ENCODE measurements around the gene VEGFC.

The VEGFC gene, protein sequence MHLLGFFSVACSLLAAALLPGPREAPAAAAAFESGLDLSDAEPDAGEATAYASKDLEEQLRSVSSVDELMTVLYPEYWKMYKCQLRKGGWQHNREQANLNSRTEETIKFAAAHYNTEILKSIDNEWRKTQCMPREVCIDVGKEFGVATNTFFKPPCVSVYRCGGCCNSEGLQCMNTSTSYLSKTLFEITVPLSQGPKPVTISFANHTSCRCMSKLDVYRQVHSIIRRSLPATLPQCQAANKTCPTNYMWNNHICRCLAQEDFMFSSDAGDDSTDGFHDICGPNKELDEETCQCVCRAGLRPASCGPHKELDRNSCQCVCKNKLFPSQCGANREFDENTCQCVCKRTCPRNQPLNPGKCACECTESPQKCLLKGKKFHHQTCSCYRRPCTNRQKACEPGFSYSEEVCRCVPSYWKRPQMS

GRCh38 chr4:176792326-176793059 is at the start of gene VEGFC:
Gene VEGFC (minus strand): TSS chr4:176792922. CDS start chr4:176792311, 611 bp downstream.
- DNase-seq: peak; percentile 11

- DNase-seq: no peak
These were observed 49.0 kb upstream of the VEGFC start for GRCh38 chr4:176841711-176842112.

DNA sequence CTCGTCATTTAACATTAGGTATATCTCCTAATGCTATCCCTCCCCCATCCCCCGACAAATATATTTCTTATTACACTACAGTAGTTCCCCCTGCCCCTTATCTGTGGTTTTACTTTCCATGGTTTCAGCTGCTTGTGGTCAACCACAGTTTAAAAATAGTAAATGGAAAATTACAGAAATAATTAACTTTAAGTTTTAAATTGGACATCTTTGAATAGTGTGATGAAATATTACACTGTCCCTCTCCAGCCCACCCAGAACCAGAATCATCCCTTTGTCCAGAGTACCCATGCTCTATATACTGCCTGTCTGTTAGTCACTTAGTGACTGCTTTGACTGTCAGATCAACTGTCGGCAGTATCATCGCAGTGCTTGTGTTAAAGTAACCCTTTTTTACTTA is 47.4 kb upstream of the VEGFC start:
- DNase-seq: no peak

DNA sequence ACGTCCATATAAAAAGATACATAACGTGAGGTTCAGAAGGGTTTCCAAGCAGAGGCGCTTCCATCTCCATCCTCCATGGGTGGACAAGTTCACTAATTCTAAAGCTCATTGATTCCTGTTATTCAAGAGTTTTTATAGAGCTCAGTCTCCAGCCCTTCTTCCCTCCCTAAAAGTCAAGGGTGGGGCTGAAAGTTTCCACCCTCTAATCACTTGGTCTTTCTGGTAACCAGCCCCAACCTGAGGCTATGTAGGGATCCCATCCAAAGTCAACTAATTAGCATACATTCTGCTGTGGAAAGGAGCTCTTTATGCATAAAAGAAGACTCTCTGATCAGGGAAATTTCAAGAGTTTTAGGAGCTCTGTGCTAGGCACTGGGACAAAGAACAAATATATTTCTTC is 46.9 kb upstream of the VEGFC start:
- DNase-seq: no peak

GRCh38 chr4:176838601-176839433 is 46.1 kb upstream of the VEGFC start:
- DNase-seq: no peak

GRCh38 chr4:176837169-176837895 is 44.6 kb upstream of the VEGFC start:
- DNase-seq: no peak

DNA sequence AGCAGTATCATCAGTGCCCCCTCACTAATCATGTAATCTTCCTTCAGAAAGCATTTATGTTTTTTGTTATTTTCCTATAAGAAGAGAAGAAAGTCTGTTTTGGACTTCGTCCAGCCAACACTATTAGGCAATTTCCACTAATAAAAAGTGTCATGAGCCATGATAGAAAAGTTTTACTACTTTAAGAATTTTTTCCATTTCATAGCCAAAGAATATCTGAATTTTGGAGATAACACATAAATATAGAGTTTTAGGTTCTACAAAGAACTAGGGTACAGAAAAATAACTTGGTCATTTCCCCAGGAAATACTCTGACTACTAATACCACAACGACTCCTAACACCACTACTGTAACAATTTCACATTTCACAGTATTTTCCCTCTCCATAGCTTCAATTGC is 41.8 kb upstream of the VEGFC start:
- DNase-seq: no peak

DNA sequence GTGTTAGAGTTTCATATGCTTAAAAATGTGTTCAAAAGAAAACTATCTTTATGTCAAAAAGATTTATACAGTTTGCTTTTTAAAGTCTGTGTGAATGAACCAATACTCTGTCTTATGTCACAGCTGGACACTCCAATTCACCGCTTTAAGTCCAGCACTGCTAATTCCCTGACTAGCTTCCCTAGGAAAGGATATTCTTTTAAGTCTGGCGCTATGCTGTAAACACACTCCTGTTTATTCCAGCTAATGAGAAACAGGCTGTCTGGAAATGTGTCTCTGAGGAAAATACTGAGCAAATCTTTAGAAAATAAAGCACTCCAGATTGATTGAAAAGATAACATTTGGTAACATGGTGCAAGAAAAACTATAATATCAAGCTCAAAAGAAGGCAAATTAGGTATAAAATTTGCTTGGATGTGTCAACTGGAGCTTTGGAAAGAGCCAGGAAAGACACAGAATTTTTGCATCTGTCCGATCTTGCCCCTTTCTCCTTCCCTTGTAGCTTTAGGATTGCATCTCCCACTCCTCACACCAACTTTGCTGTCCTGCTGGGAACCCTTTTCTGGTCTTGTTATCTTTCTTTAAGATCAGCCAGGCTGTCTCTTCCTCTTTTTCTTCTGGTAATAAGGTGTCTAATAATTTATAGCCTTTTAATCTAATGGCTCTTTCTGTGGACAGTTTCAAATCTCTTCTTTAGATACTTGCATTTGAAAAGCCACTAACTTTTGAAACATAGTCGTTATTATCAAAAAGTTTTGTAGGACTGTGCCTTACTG is 40.9 kb upstream of the VEGFC start:
- no peak for DNase-seq

- DNase-seq: no peak
These were observed 38.2 kb upstream of the VEGFC start for GRCh38 chr4:176830971-176831370.

DNA sequence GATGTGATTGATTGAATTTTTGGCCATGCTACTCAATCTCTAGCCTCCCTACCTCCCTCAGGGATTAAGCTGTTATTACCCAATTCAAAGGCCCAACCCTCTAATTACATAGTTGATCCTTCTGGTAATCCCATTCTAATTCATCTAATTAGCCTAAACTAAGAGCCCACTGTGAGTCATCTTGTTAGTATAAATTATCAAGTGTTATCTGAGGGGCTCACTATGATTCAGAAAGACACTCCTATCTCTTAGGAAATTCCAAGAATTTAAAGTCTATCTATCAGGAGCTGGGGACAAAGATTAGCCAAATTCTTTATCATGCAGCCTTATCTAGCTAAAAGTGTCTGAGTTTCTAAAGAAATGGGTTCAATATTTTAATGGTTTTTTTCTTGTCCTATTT is 32.9 kb upstream of the VEGFC start:
- no peak for DNase-seq

DNA sequence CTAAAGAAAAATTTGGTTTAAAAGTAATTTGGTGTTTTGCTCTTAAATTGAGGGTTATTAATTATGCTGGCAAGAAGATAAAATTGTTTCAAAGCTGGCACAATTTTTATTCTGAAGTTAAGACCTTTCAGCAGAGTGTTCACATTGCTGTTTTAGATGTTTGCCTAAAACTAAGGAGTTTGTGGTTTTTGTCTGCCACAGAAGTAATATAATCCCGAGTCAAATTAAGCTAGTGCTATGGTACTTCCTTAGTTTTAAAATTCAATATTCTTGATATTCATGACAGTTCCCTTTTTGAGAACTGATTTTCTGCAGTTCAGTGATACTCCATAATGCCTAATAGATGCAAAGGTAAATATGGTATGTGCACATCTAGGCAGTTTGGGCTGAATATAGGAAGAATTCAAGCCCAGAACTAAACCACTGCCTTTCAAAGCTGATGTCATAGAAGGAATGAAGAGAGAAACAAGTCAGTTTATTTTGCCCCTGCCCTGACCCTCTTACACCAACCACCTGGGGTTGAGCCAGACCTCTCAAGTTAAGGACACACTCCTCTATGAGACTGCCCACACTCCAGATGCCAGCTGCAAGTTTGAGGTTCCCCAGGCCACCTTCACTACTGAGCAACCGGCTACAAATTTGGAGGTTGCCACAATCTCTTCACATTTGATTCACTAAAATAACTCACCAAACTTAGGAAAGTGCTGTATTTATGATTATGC is 32.1 kb upstream of the VEGFC start:
- no peak for DNase-seq

DNA sequence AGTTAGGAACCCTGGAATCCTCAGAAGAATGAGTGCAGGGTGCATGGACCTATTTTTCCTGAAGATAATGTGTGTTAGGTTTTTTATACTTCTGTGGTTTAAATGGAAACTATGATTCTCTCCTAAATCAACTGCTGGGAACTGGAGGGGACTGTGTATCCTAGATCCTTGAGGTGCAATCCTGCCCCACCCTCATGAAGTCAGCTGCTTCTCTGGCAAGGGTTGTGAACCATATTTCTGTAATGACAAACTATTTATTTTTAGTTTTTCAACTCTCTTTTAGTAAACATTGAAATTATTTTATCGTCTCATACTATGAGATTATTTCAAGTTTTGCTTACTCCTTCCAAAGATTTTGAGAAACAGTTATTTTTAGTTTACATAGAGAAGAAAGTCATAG is 25.8 kb upstream of the VEGFC start:
- no peak for DNase-seq

GRCh38 chr4:176817204-176817603 is 24.5 kb upstream of the VEGFC start:
- DNase-seq: no peak

DNA sequence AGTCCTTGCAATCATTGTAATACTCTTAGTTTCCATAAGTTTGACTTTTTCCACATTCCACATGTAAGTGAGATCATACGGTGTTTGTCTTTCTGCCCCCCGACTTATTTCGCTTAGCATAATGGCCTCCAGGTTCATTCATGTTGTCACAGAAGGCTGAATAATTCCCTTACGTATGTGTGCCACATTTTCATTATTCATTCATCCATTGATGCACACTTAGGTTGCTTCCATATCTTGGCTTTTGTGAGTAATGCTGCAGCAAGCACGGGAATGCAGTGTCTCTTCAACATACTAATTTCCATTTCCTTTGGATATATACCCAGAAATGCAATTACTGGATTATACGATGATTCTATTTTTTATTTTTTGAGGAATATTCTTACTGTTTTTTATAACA is 22.0 kb upstream of the VEGFC start:
- no peak for DNase-seq

- DNase-seq: no peak
These were observed 17.9 kb upstream of the VEGFC start for GRCh38 chr4:176810481-176811249.

DNA sequence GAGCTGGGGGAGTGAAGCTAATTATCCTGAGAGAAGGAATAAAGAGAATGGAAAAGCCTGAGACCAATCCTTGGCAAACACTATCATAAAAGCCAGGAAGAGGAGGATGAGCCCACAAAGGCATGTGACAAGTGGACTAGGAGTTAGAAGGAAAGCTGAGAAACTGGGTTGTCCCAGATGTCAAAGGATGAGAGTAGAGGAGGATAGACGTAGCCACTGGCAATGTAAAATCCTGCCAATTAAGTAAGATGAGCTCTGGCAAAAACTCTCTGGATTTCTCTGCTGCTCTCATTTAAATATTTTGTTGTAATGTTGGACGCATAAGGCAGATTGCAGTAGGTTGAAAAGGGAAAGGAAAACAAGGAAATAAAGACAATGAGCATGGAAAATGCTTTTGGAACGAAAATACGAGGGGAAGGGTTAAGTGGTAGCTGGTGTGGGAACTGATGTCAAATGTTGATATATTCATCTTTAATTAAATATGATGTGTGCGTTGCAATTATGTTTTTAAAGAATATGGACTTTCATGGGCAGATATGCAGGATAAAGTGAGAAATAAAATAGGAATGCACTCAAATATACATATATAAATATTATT is 14.2 kb upstream of the VEGFC start:
- DNase-seq: no peak

DNA sequence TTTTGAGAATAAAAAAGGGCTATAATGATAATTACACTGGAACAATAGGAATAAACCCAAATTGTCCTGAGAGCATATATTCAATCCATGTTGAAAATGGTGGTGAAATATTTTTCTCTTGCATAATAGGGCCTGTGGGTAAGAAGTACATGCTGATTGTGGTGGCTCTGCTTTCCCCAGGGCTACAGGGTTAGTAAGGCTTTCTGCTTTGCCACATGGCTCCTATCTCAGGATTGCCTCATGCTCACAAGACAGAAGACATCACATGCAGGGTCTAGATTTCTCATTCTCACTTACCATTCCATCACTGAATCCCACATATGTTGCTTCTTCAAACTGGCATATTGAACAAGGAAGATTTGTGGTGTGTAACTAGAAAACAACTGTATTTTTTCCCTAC is 12.4 kb upstream of the VEGFC start:
- no peak for DNase-seq

DNA sequence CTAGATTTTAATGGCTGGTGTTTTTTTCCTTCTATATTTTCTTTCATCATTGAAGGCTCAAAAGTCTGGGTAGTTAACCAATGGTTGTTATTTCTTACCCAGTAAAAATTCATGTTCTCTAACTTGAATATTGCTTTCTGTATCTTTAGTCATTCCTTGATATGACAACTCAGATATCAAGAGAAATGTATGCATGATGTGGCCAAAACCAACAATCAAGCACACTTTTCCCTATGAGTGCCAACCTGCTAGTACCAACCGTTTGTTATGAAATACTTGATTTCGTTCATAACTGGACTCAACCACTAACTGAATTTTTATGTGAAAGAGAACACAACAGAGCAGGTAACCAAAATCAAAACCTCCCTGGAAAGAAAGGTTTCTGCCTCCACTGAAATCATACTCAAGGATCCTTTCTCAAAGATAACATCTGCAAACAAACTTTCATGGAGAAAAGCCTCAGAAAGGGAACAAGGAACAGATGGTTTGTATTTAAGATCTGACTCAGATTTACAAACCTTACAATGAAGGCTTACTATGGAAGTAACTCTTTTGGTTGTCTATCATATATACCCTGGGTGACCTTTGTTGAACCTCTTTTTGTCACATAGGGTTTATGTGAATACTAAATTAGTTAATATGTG is 8.3 kb upstream of the VEGFC start:
- no peak for DNase-seq

DNA sequence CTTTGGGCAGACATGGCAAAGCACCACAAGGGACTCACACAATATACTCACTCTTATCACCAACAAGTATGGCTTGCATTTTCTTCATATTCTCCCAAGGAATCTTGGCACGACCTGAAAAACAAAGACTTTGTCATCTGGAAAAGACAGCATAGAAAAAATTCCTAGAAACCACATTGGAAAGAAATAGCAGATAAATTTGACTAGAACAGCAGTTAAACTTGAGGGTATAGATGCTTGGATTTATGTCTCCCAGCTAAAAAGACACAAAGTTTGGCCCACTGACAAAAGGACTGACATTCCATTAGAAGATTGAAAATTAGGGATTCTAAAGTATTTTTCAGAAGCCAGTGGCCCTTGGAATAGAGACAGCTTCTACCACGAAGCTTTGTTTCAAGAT is 6.9 kb upstream of the VEGFC start:
- DNase-seq: no peak

GRCh38 chr4:176798540-176798939 is 5.8 kb upstream of the VEGFC start:
- DNase-seq: no peak
